GM12891 (cell line): ENCODE data around the gene TGFBR3.

Experiments
- PAX5 ChIP-seq: IDR thresholded peaks from 2 replicates; pipeline ENCODE4 v1.6.1; 2011; ENCODE audit warnings: low read length, moderate library complexity, mild to moderate bottlenecking; ENCODE audit not compliant: insufficient read depth, severe bottlenecking
- POLR2A ChIP-seq: IDR thresholded peaks from 2 replicates; pipeline ENCODE4 v1.6.1; 2011; ENCODE audit warnings: low read depth, low read length, control low read depth
- POLR2AphosphoS5 ChIP-seq: IDR thresholded peaks from 2 replicates; pipeline ENCODE4 v1.6.1; 2011; ENCODE audit warnings: low read depth, low read length, control low read depth
- POU2F2 ChIP-seq: IDR thresholded peaks from 2 replicates; pipeline ENCODE4 v1.6.1; 2011; ENCODE audit warnings: low read depth, mild to moderate bottlenecking, control low read depth, low read length, moderate library complexity
- SPI1 ChIP-seq: IDR thresholded peaks from 2 replicates; pipeline ENCODE4 v1.6.1; 2011; ENCODE audit warnings: low read depth, low read length, control low read depth
- TAF1 ChIP-seq: IDR thresholded peaks from 2 replicates; pipeline ENCODE4 v1.6.1; 2011; ENCODE audit warnings: low read depth, low read length, control low read depth

DNA sequence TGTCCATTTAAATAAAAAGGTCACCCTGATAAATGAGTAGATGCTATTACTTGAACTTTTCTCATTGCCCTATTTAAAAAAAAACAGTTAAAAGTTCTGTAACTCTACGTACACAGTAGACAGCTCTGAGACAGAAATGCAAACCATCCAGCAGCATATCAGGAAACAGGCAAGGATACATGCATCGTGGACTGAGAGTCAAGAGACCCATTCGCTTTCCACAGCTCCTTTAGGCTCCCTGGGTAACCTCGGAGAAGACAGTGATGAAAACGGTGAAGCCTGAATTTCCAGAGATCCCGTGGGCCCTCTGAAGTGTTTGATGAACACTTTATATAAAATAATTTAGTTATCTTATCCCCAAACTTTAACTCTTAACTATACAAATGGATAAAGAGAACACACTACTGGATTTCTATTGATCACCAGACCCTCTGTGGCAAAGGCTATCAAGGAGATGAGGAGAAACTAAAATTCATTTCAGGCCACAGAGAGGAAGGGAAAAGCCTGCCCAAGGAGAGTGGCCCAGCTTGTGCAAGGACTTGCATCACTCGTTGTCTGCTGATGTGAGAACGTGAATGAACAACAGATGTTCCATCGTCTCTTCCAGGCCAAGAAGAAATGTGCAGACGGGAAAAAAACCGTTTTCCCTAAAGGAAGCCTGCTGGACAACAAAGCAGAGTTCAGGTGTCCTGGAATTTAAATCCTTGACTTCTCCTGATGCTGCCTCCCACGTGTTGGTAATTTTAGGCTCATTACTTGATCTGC lies 131.0 kb downstream of the TGFBR3 start:
- TF ChIP-seq POLR2A (no peak), POLR2AphosphoS5 (no peak), POU2F2 (no peak), TAF1 (no peak), SPI1 (no peak), PAX5 (no peak)
